HL-60/S4 treated with phorbol 12-myristate 13-acetate at 8.2 ng/mL for 4 days and 3 days (cell line): ENCODE measurements around the gene WBP4.
"Not testable (repeated sequence)": the region's sequence is repeated elsewhere in the genome, so short reads cannot be mapped to it uniquely, and the experiment has no call there.

Source experiments
- in situ Hi-C: fragments of 300-500 bp; cut with MboI; formaldehyde crosslinking; loops from 2 replicates; pipeline ENCODE4 v1.15.0; 2022; ENCODE audit warnings: low sequenced_read_pairs

Gene WBP4, protein sequence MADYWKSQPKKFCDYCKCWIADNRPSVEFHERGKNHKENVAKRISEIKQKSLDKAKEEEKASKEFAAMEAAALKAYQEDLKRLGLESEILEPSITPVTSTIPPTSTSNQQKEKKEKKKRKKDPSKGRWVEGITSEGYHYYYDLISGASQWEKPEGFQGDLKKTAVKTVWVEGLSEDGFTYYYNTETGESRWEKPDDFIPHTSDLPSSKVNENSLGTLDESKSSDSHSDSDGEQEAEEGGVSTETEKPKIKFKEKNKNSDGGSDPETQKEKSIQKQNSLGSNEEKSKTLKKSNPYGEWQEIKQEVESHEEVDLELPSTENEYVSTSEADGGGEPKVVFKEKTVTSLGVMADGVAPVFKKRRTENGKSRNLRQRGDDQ

GRCh38 chr13:41061075-41061913, at the start of gene WBP4:
Gene WBP4, plus strand, starts transcription at chr13:41061509. Its CDS starts 165 bp downstream, at chr13:41061674.
- in situ Hi-C loops, result no loop called here

GRCh38 chr13:41012536-41012935, 48.8 kb upstream of the WBP4 start:
- in situ Hi-C loops, result no loop called here

- in situ Hi-C loops, result no loop called here
These were observed 47.5 kb upstream of the WBP4 start for GRCh38 chr13:41013835-41014234.

- in situ Hi-C loops, result no loop called here
These were observed 45.4 kb upstream of the WBP4 start for GRCh38 chr13:41015920-41016319.

DNA sequence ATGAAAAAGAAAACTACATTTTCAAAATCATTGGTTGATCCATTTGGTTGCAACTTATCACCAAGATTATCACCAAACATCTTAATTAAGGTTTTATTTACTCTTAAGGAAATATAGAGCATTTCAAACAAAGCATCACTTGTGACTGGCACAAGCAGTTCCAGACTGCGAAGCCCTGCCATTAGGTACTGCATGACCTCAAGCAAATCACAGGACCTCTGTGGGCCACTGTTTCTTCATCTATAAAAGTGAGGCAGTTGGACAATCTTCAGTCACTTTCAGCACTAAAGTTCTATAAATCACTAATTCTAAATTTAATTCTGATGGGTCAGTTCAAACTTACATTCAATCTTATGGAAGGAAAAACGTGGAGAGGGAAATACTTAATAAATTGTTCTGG, 44.1 kb upstream of the WBP4 start:
- in situ Hi-C loops, result no loop called here

DNA sequence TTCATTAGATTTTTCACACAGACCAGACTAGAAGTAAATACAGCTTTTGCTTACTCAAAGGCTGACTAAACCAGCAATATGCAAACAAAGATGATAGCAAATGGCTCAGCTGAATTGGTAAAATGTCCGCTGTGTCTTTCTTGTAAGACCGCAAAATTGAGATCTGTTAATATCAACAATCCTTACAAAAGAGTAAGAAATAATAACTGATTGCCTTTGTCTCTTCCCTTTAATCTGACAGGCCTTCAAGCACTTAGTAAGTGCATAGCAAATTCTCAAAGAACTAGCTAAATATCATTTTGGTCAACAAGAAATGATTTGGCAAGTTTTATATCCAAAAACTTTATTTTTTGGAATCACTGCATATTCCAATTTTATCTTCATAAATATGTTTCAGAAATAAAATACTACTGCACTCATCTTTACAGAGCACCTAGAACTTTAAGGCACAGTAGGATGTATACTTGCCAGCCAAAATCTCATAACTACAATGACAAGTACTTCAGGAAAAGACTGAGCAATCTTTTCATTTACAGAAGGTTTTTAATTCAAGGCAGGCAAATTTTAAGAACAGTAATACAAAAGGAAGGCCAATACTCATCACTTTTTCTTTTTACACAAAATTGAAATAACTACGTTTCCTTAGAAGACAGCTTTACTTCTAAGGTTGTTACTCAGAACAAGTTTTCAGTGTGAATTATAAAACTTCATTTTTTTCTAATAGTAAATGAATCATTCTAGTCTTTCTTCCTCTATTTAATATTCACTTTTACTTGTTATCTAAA, 43.3 kb upstream of the WBP4 start:
- in situ Hi-C loops, result no loop called here

DNA sequence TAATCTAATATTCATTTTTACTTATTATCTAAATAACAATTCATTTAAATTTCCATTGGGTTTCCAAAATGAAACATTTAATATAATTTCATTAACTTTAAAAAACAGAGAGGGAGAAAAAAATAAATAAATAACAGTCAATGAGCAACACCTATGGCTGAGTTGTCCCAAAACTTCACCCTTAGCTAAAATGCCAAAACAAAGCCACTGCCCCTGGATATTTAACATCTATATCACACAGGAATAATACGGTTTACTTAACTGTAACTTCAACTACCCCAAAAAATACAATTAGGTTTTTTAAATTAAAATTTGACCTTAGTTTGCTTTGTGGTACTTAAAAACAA, 42.7 kb upstream of the WBP4 start:
- in situ Hi-C loops, result no loop called here

DNA sequence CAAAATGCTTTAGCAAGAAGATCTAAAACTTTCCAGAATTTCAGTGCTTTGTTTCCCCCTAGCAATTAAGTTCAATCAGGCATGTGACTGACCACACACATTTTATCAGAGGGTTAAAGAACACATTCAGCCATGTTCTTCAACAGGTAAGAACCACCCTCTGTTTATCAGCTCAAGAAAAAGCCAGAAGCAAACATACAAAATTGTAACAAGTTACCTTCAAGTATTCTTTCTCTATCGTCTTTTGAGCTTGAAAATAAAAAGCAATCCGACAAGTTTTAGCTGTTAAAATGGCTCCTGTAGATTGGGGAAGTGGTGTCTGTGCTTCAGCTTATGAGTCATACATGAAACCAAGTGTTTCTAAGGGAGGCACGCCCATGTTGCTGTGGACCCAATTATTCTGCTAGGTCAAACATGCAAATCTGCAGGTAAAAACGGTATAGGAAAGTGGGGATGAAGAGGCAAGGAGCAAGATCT, 42.3 kb upstream of the WBP4 start, which contains the start of gene ELF1:
Gene ELF1, minus strand, starts transcription at position 306 of the 477 bp plus-strand sequence. CDS start 37,262 bp downstream, outside the sequence.
- in situ Hi-C loops, result no loop called here

DNA sequence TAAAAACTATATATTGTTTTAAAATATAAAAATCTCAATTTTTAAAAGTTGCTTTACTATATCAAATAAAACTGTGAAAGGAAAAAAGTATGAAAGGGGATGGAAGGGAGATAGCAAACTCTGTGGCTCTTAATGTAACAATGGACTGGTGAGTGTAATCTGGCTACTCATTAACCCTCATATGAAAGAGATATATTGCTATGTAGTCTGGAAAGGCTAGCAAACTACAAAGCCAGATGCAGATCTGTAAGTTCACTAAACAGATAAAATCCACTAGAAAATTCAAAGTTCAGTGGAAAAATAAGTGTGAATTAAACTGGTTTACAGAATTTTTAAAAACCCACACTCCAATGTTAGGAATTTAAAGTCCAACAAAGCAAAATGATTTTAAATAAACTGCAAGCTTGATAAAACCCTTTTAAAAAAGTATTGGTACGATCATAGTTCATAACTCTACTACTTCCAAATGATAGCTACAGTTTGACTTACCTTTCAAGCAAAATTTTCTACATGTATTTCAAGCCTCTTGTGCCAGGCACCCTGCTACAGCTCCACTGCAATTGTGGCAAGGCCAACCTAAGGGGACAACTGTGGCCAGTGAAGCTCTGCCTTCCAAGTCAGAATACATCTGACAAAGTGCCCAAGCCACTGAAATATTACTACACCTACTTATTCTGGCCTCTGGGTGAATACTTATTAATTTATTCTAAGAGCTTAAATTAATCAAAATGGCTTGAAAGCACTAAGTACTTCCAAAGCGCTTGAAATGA, 41.5 kb upstream of the WBP4 start:
- in situ Hi-C loops, result no loop called here

- in situ Hi-C loops, result no loop called here
These were observed 35.8 kb upstream of the WBP4 start for GRCh38 chr13:41025518-41025917.

DNA sequence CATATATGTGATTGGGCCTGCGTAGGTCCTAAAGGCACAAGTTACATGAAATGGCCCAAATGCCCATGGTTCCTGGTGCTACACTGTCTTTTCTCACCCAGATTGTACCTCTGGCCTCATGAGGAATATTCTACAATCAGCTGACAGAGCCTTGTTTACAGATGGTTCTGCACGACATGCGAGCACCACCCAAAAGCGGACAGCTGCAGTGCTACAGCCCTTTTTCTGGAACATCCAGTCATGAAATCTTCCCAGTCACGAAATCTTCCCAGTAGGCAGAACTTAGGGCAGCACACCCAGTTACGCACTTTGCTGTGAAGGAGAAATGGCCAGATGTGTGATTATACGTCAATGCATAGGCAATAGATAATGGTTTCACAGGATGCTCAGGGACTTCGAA, 34.5 kb upstream of the WBP4 start:
- in situ Hi-C loops, result no loop called here

DNA sequence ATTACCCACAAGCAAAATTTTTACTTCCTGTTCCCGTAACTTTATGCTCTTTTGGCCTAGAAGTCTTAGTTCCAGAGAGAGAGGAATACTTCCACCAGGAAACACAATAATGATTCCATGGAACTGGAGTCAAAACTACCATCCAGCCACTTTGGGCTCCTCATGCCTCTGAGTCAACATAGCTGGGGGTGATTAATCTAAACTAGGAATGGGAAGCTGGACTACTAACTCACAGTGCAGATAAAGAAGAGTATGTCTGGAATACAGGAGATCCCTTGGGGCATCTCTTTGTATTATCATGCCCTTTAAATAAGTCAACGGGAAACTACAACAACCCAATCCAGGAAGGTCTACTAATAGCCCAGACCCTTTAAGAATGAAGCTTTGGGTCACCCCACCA, 33.3 kb upstream of the WBP4 start:
- in situ Hi-C loops, result no loop called here

DNA sequence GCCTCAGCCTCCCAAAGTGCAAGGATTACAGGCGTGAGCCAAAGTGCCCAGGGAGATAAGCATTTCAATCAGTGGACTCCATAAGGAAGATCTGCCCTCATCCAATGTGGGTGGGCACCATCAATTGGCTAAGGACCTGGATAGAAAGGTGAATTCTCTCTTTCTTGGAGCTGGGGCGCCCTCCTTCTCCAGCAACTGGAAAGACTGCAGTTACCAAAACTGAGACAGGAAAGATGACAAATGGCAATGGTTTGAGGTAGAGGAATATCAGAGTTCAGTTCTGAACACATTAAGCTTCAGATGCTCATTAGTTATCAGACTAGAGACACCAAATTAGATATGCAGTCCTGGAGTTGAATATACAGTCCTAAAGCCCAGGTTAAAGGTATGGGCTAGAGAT, 31.7 kb upstream of the WBP4 start:
- in situ Hi-C loops, result no loop called here

DNA sequence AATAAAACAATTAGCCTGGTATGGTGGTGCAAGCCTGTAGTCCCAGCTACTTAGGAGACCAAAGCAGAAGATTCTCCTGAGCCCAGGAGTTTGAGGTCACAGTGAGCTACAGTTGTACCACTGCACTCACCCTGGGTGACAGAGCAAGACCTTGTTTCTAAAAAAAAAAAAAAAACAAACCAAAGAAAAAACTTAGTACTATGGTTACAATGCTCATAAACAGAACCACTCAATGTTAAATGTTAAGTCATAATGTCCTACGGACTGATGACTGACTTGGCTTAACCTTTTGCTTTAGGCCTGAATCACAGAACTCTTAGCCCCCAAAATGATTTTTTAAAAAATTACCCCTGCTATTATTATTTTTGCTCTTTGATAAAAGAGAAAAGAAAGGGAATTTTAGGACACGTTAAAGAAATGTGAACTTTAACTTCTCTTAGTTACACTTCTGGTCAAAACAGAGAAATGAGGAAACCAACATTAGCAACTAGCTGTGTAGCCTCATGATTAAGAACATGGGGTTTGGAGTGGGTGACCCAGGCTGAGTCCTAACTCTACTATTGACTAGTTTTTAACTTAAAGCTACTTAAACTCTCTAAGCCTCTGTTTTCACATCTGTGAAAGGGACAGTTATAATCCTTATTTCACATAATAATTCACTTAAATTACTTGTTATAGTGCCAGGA, 28.5 kb upstream of the WBP4 start:
- in situ Hi-C loops, result no loop called here

- in situ Hi-C loops, result no loop called here
These were observed 26.9 kb upstream of the WBP4 start for GRCh38 chr13:41034382-41034781.

- in situ Hi-C loops, result no loop called here
These were observed 26.4 kb upstream of the WBP4 start for GRCh38 chr13:41034881-41035280.

DNA sequence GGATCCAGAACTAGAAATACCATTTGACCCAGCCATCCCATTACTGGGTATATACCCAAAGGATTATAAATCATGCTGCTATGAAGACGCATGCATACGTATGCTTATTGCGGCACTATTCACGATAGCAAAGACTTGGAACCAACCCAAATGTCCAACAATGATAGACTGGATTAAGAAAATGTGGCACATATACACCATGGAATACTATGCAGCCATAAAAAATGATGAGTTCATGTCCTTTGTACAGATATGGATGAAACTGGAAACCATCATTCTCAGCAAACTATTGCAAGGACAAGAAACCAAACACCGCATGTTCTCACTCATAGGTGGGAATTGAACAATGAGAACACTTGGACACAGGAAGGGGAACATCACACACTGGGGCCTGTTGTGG, 24.8 kb upstream of the WBP4 start:
- in situ Hi-C loops, result not testable (repeated sequence)

DNA sequence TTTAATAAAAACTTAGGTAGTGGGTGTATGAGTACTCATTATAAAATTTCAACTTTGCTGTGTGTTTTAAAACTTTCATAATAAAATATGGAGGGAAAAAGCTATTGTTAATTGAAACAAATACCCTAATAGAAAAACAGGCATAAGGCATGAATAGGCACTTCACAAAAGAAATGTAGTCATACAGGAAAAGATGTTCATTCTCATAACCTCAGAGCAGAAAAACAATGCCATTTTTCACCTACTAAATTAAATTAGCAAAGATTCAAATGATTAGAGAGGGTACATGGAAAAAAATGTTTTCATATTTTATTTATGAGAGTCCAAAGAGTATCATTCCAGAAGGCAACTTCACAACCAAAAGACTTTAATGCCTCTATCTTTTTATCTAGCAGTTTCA, 21.6 kb upstream of the WBP4 start:
- in situ Hi-C loops, result no loop called here

DNA sequence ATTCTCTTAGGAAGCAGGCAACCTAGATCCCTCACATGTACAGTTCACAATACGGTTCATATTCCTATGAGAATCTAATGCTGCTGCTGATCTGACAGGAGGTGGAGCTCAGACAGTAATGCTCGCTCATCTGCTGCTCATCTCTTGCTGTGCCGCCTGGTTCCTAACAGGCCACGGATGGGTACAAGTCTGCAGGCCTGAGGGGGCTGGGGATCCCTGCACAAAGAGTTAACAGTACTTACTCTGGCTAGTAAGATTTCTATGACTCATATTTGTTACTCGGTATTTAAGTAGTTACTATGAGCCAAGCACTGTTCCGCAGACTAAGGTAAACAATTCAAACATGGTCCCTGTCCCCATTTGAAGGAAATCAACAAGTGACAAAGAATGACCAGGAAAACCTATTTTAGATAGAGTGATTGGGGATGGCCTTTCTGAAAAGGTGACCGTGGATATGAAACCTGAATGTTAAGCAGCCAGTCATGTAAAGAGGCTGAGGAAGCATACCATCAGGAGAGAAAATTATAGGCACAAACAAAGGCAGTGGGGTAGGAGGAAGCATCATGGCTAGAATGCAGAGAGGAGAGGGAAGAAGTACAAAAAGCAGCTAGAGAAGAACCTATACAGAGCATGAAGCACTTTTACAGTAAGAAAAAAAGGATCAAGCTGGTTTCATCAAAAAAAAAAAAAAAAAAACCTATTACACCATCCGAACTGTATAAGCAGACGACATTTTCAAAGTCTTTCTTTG, 20.6 kb upstream of the WBP4 start:
- in situ Hi-C loops, result no loop called here
